ENCODE data around the gene CUX1.

CUX1 gene

GRCh38 chr7:102305414-102306268 lies 488.2 kb downstream of the CUX1 start:
- TF ChIP-seq BACH2 (CRISPR knock-in tag; IDR thresholded peaks at IDR 0.05; ENCODE audit: borderline replicate concordance) = no peak
- no peak for TF ChIP-seq RARB (CRISPR knock-in tag; IDR thresholded peaks at IDR 0.05)
- no peak for TF ChIP-seq GLIS3 (CRISPR knock-in tag; IDR thresholded peaks at IDR 0.05)
- no peak for TF ChIP-seq PPARA (CRISPR knock-in tag; IDR thresholded peaks at IDR 0.05; ENCODE audit: borderline replicate concordance)
- TF ChIP-seq OSR1 (CRISPR knock-in tag; IDR thresholded peaks at IDR 0.05) = no peak
- no peak for TF ChIP-seq ZNF565 (CRISPR knock-in tag; conservative IDR thresholded peaks at IDR 0.05; ENCODE audit: low read depth)
- no peak for TF ChIP-seq ZC3H10 (CRISPR knock-in tag; IDR thresholded peaks at IDR 0.05)
- no peak for TF ChIP-seq ARNTL (CRISPR knock-in tag; IDR thresholded peaks at IDR 0.05; ENCODE audit: borderline replicate concordance, low read depth)
- TF ChIP-seq ISL1 (CRISPR knock-in tag; IDR thresholded peaks at IDR 0.05) = no peak
- TF ChIP-seq TSHZ2 (CRISPR knock-in tag; IDR thresholded peaks at IDR 0.05) = no peak
- TF ChIP-seq SNAI2 (CRISPR knock-in tag; IDR thresholded peaks at IDR 0.05) = no peak
- TF ChIP-seq CREB5 (CRISPR knock-in tag; IDR thresholded peaks at IDR 0.05; ENCODE audit: low read depth) = no peak
- TF ChIP-seq ZNF70 (CRISPR knock-in tag; IDR thresholded peaks at IDR 0.05) = no peak
- ATAC-seq = no peak

- no peak for TF ChIP-seq CSDC2 (CRISPR knock-in tag; IDR thresholded peaks at IDR 0.05)
- TF ChIP-seq OSR1 (CRISPR knock-in tag; IDR thresholded peaks at IDR 0.05) = no peak
- TF ChIP-seq ZFP30 (CRISPR knock-in tag; IDR thresholded peaks at IDR 0.05) = no peak
- TF ChIP-seq RARB (CRISPR knock-in tag; IDR thresholded peaks at IDR 0.05) = no peak
- TF ChIP-seq ZC3H10 (CRISPR knock-in tag; IDR thresholded peaks at IDR 0.05) = no peak
- TF ChIP-seq ZNF70 (CRISPR knock-in tag; IDR thresholded peaks at IDR 0.05) = no peak
- no peak for TF ChIP-seq CREB5 (CRISPR knock-in tag; IDR thresholded peaks at IDR 0.05; ENCODE audit: low read depth)
- TF ChIP-seq PPARA (CRISPR knock-in tag; IDR thresholded peaks at IDR 0.05; ENCODE audit: borderline replicate concordance) = no peak
- no peak for TF ChIP-seq PATZ1 (CRISPR knock-in tag; IDR thresholded peaks at IDR 0.05; ENCODE audit: borderline replicate concordance)
- TF ChIP-seq POU6F1 (CRISPR knock-in tag; IDR thresholded peaks at IDR 0.05; ENCODE audit: borderline replicate concordance, low read depth) = no peak
- no peak for TF ChIP-seq ARNTL (CRISPR knock-in tag; IDR thresholded peaks at IDR 0.05; ENCODE audit: borderline replicate concordance, low read depth)
- TF ChIP-seq ISL1 (CRISPR knock-in tag; IDR thresholded peaks at IDR 0.05) = no peak
- TF ChIP-seq GLIS3 (CRISPR knock-in tag; IDR thresholded peaks at IDR 0.05) = no peak
- TF ChIP-seq SNAI2 (CRISPR knock-in tag; IDR thresholded peaks at IDR 0.05) = no peak
- TF ChIP-seq ESRRG (CRISPR knock-in tag; IDR thresholded peaks at IDR 0.05) = no peak
- TF ChIP-seq ZFP3 (CRISPR knock-in tag; IDR thresholded peaks at IDR 0.05) = no peak
- TF ChIP-seq TCF4 (CRISPR knock-in tag; IDR thresholded peaks at IDR 0.05; ENCODE audit: borderline replicate concordance) = no peak
- TF ChIP-seq CSRNP3 (CRISPR knock-in tag; IDR thresholded peaks at IDR 0.05) = no peak
- no peak for TF ChIP-seq TSHZ2 (CRISPR knock-in tag; IDR thresholded peaks at IDR 0.05)
- no peak for TF ChIP-seq TOX (CRISPR knock-in tag; IDR thresholded peaks at IDR 0.05; ENCODE audit: borderline replicate concordance)
- ATAC-seq = no peak
Observed at GRCh38 chr7:102306916-102307677, 489.7 kb downstream of the CUX1 start.

Measured in SK-N-SH treated with all-trans-retinoic acid at 6 μM for 48 hours (cell line).